Bronchial smooth muscle cell (primary cell): ENCODE measurements around the gene JUN. TPM values are rescaled to one million over a fixed set of nuclear protein-coding genes. Genes with fewer than 3 reads are reported as not detected.

Experiments
- total RNA-seq: library from RNA; depleted of rRNA; stranded (reverse); fragments of >200 nt; gene quantifications from 2 replicates; pipeline ENCODE4 v1.2.1, GENCODE V29; 2014

Gene JUN
- total RNA-seq: 79.1 and 137 TPM in 2 replicates

GRCh38 chr1:58783993-58784757, at the start of gene JUN:
JUN (minus strand) TSS chr1:58784047; CDS start chr1:58783070, 977 bp downstream.

Other genes starting within 250 kb of the JUN start
- gene OMA1, start 237.3 kb downstream of the JUN start, total RNA-seq: 35.5 and 40.0 TPM in 2 replicates
- 0.16 and 0.26 TPM in 2 replicates for gene TACSTD2, start 206.8 kb downstream of the JUN start, total RNA-seq
- gene MYSM1, start 84.0 kb downstream of the JUN start, total RNA-seq: 13.9 and 15.1 TPM in 2 replicates